Effector CD8-positive, alpha-beta T cell (primary cell): ENCODE data around the gene CTSO.
"Not testable (repeated sequence)": the region's sequence is repeated elsewhere in the genome, so short reads cannot be mapped to it uniquely, and the experiment has no call there.

Source experiments
- DNase-seq: peaks from one replicate; lab custom pipeline; 2025; lab: John Stamatoyannopoulos, UW

The CTSO gene

DNA sequence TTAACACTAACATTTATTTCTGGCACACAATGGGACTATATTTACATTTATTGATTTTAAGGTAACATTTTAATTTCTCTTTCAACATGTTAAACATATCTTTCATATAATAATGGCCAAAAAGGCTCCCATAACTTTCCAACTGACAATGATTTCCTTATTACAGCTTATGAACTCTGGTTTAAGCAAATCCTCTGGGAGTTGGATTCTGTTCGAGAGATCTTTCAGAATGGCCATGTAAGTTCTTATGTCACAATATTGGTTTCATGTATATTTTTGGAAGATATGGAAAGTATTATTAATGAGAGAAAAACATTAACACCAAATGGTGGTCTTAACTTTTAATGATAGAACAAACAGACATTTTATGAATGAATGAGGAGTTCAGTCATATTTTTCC lies 46.1 kb downstream of the CTSO start:
- no peak for DNase-seq

DNA sequence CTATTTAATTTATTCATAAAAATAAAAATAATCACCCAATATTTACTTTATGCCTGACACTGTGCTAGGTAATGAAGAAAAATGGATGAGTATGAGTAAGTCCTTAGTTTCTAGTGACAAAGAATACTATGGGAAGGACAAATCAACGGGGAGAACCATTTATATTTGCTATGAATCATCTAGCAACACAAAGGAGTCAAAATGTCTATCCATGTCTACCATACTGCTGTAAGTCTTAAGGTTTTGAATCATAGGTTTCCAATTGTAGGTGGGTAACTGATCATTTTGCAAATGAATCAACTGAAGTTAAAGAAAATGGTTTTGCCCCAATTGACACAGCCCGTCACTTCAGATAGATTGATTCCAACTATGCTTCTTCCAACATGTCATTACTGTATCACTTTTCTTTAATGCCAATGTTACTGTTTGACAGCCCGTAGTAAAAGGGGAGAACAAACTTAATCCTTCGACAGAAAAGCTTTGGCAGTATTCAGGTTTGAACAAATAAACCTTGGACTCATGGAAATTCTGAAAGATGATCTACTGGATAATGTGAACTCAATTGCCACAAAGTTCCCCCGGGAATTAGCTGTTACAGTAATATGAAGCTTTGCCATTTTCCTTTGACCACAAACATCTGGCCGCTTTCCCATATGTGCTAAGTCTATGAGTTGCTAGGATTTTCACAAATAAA lies 47.0 kb downstream of the CTSO start:
- DNase-seq, result no peak

DNA sequence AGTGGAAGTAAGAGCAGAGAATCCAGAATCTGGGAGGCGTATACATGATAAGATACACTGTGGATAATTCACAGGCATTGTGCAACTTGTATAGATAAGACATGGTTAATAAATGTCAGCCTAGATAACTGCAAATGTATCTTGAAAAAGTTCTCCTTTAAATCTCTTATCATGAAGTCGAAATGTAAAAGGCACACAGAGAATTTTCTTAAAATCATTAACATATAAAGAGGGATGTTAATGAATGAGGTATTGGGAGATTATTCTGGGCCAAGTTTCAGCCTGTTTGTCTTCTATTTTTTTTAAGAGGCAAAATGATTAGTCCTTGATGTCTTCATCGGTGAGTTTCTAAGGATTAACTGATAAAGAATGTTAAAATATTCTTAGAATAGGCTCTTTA lies 49.3 kb downstream of the CTSO start:
- DNase-seq, result no peak

DNA sequence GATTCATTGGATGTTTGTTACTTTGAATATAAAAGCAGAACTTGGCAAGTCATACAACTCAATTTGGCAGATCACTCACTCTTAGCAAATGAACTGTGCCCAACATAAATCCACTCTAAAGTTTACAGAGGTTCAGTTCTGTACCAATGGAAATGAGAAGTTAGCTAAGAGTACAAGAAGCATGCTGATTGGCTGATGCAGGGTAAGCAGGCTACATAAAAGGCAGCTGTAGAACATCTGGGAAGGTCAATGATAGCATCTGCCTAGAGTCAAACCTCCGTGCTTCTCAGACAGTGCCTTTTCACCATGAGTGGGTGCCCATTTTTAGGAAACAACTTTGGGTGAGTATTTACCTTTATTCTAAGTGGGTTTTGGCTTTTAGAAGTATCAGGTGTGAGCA lies 50.2 kb downstream of the CTSO start, which contains the start of gene TDO2:
Gene TDO2 (plus strand): TSS at position 244 of the 400 bp plus-strand sequence. CDS start 63 bp downstream, at position 307.
- DNase-seq, result no peak

DNA sequence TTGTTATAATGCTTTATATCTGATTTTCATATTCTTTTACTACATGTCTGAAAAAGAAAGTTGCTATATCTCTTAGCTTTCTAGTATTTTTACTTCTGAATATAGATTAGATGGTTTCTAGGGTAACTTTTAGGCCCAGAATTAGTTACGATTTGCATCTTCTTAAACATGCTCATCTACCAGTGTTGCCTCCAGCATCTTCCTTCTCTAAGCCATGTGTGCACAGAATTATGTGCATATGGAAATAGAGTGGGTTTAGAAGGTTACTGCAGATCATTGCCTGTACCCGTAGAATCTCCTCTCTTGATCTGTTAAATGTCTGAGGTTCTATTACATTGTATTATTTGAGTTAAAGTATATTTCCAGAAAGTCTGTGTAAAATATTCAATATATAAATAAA lies 52.7 kb downstream of the CTSO start:
- DNase-seq, result no peak

DNA sequence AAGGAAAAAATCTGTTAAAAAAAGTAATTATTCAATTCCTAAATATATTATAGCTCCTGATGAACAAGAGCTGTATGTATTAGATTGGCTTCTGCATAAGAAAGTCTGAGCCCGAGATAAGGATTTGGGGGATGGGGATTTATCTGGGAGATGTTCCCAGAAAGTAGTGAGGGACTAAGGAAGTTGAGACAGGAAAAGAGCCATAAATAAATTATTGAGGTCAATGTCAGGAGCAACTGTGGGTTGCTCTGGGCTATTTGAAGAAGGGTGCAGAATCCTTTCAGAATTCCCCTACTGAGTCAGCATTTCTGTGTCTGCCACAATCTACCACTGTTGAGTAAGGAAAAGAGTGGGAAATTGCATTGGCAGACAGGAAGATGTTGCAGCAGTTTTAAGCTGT lies 53.3 kb downstream of the CTSO start:
- no peak for DNase-seq

DNA sequence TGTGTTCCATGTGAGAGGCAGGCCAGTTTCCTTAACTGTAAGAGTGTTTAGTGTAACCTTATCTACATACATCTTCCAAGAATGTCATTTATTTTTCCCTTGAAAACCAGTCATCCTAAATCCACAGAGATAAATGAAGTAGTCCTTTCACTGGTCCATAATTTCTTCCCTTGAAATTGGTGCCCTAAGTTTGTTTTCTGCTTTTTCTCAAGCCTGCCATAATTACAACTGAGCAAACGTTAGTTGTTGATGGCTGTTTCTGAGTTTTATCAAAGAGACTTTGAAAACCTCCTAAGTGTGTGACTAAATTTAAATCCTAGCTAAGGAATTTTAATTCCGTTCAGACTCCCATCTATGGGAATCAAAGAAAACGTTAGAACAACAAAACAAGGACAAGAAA lies 53.8 kb downstream of the CTSO start:
- no peak for DNase-seq

DNA sequence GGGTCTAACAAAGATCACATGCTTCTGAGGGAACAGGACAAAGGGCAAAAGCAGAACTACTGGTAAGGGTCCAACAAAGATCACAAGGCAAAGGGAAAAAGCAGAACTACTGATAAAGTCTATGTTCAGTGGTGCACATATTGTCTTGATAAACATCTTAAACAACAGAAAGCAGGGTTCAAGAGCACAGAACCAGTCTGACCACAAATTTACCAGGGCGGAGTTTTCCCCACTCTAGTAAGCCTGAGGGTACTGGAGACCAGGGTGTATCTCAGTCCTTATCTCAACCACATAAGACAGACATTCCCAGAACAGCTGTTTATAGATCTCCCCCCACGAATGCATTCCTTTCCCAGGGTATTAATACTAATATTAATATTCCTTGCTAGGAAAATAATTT lies 55.3 kb downstream of the CTSO start:
- DNase-seq, result not testable (repeated sequence)

DNA sequence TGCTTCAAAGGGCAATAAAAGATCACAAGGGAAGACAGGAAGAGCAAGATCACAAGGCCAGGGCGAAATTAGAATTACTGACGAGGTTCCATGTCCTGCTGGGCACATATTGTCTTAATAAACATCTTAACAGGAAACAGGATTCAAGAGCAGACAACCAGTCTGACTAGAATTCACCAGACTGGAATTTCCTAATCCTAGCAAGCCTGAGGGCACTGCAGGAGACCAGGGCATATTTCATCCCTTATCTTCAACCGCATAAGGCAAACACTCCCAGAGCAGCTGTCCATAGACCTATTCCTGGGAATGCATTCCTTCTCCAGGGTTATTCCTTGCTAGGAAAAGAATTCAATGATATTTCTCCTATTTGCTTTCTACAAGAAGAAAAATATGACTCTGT lies 62.6 kb downstream of the CTSO start:
- no peak for DNase-seq

DNA sequence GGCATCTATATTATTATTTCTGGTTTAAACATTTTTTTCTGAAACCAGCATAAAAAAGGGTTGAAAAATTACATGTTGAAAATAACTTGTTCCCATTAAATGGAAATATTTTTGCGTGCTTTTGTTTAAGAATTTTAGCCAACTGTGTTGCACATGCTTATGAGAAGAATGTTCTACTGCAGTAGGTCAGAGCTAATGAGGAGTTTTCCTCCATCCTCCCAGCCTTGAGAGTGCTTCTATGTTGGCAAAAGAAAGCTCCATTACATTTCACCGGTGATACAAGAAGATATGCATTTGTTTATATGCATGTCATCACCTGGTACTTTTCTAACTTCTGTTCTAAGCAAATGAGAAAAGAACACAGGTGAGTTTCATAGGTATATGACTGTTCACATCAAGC lies 63.7 kb downstream of the CTSO start:
- DNase-seq, result no peak

DNA sequence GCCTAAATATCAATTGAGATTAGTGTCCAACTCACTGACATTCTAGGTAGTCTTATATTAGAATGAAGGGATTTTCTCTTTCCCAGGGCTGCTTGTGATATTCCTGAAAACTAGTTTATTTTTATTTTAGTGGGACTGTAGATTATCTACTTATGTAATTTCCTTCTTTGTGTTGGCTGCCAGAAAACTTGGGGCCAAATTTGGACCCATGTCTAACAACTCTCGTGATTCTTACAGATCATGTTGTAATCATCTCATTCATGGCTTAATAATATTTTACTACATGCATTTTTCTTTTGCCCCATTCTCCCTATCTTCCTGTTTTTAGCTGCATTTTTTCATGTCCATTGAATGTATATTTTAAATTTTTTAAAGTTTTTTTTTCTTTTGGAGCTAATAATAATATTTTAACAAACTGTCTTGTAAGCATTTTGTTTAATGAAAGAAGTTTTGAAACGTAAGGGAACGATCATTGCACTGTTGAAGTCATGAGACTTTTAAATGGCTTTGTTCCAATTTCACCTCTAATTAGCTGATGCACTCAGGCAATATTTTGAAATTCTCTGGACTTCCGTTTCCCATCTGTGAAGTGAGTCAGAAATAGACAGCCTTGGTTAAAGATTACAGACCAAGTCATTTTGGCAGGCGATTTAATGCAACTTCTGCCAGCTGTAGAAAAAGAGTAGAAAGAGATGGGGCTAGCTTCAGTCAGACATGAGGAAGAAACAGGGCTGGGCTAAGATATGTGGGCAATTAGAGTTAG lies 64.5 kb downstream of the CTSO start:
- DNase-seq, result no peak

DNA sequence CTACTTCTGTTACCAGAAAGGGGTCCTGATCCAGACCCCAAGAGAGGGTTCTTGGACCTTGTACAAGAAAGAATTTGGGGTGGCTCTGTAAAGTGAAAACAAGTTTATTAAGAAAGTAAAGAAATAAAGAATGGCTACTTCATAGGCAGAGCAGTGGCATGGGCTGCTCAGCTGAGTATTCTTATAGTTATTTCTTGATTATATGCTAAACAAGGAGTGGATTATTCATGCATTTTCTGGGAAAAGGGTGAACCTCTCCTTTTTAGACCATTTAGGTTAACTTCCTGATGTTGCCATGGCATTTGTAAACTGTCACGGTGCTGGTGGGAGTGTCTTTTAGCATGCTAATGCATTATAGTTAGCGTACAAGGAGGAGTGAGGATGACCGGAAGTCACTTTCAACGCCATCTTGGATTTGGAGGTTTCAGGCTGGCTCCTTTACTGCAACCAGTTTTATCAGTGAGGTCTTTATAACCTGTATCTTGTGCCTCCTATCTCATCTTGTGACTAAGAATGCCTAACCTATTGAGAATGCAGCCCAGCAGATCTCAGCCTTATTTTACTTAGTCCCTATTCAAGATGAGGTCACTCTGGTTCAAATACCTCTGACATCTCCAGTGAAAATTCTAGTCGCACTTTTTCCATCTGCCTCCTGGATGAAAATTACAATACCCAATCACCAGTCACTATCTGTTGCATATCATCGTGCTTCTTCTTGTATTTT lies 65.7 kb downstream of the CTSO start:
- DNase-seq, result no peak

DNA sequence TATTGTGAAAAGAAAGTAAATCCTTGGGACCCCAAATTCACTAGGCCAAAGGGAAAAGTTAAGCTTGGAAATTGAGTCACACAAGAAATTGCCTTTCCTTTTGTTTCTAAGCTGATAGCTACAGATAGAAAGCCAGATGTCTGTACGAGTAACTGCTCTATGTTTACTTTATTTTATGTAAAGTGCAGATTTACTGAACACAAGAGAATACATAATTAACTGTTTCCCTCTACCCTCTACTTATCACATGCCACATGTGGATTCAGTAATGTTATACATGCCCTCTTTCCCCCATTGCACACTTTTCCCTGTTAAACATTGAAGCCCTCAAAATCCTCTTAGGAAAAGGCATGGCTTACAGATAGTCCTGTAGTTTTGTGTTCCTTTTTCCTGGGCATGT lies 66.6 kb downstream of the CTSO start:
- no peak for DNase-seq

DNA sequence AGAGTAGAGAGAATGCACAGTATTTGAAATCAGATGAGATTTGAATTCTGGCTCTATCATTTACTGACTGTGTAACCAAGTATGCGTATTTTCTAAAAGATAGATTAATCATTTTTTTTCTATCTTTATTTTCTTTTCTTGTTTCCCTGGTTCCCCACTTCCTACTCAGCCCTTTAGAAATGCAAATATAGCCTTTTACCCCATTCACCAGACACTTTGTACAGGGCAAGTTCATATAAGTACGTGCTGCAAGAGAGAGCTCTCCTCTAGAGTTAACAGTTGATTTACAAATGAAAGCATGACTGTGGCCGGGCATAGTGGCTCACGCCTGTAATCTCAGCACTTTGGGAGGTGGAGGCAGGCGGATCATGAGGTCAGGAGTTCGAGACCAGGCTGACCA lies 68.0 kb downstream of the CTSO start:
- no peak for DNase-seq

DNA sequence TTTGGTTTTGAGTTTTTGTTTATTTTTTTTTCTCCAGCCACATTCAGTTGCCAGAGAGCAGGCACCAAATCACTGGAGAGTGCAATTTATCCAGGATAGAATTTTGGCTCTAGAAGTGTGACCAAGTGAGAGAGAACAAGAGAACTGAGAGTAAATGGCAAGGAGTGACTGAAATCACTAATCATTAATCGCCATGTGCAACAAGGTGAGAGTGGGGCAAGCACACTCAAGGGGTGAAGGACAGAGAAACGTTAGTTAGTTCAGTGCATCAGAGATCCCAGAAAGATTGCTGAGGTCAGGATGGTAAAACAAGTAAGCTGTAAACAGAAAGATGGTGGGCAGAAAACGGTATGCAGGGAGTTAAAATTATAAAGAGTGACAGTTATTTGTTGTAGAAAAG lies 69.8 kb downstream of the CTSO start:
- no peak for DNase-seq

DNA sequence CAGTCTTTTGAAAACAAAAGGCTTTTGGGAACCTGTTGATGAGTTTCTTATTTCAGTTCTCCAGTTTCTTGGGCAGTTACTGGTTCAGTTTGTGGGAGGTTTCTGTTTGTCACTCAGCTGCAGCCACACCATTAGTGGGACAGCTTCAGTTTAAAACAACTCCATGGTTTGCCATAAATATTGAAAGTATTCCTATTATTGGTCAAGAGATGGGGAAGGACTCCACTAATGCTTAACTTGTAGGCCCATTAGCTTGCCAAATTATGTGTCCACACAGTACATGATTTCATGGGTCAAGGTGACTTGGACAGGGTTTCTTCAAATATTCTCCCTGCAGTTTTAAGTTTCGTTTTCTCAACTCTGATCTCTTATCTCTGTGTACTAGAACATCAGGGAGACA lies 72.1 kb downstream of the CTSO start:
- no peak for DNase-seq

DNA sequence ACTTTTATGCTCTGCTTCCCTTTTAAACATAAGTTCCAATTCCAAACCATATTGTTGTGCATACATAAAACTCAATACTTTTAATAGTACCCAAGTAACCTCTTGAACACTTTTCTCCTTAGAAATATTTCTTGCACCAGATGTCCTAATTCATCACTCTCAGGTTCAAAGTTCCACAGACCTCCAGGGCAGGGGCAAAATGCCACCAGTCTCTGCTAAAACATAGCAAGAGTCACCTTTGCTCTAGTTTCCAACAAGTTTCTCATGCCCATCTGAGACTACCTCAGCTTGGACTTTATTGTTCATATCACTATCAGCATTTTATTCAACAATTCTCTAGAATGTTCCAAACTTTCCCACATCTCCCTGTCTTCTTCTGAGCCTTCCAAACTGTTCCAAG lies 73.9 kb downstream of the CTSO start:
- no peak for DNase-seq

DNA sequence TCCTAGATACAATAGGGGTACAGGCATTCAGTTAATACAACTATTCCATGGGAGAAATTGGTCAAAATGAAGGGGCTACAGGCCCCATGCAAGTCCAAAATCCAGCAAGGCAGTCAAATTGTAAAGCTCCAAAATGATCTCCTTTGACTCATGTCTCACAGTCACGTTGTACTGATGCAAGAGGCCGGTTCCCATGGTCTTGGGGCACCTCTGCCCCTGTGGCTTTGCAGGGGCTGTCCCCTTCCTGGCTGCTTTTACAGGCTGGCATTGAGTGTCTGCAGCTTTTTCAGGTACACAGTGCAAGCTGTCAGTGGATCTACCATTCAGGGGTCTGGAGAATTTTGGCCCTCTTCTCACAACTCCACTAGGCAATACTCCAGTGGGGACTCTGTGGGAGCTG lies 75.1 kb downstream of the CTSO start:
- DNase-seq, result no peak

DNA sequence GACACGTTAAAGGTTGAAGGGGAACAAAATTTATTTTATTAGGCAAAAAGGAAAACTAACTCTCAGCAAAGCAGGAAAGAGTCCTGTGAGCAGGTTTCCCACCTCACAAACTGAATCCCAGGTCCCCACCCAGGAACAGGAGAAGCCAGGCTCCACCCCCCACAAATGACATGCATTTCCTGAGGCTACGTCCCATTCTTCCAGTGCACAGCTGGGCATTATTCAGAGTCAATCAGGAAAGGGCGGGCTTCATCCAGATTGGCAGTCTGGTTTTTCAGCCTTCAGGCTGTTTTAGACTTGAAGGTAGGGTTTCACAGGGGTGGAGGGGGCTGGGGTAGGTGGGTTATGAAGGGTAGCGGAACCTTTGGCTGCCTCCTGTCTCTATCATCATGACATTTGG lies 75.7 kb downstream of the CTSO start:
- DNase-seq, result no peak

DNA sequence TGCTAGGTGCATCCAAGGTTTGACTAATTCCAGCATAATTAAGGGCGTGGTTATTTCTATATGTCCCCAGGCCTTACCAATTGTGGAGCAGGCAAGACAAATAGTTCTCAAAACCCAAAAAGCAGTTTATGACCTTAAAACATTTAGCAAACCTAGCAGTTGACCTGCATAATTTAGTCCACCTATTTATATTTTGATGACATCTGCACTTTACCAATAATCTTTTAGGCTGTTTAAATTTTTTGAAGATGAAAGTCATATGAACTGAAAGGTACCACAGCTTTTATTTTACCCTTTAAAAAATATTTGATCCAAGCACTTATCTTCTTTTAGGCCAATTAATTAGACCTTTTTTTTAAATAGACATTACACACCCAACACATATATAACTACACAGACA lies 77.8 kb downstream of the CTSO start:
- DNase-seq, result no peak
